ENCODE measurements around the gene HMGCS2.

DNA sequence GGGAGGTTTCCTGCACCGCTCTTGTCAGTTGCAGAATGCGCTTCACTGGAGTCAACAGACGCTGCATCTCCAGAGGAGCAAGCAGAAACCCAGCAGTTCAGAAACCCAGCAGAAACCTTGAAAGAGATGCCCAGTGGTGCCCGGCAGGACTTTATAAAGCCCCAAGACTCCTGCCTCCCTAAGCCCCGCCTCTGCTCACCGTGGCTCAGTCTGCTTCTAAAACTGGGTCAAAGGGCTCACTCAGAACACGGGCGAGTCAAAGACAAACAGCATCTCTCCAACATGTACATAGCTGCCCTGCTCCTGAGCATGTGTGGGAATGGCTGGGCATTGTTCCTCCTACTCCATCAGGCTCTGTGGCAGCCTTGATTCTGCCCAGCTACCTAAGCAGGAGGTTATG is at the start of gene HMGCS2:
- TF ChIP-seq, protein P1, sequence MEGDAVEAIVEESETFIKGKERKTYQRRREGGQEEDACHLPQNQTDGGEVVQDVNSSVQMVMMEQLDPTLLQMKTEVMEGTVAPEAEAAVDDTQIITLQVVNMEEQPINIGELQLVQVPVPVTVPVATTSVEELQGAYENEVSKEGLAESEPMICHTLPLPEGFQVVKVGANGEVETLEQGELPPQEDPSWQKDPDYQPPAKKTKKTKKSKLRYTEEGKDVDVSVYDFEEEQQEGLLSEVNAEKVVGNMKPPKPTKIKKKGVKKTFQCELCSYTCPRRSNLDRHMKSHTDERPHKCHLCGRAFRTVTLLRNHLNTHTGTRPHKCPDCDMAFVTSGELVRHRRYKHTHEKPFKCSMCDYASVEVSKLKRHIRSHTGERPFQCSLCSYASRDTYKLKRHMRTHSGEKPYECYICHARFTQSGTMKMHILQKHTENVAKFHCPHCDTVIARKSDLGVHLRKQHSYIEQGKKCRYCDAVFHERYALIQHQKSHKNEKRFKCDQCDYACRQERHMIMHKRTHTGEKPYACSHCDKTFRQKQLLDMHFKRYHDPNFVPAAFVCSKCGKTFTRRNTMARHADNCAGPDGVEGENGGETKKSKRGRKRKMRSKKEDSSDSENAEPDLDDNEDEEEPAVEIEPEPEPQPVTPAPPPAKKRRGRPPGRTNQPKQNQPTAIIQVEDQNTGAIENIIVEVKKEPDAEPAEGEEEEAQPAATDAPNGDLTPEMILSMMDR (IDR thresholded peaks at IDR 0.05; ENCODE audit: insufficient read depth, low read length, poor library complexity, severe bottlenecking) = no peak
- TF ChIP-seq EZH2phosphoT487 (conservative IDR thresholded peaks at IDR 0.05; ENCODE audit: low read length) = no peak
